Middle frontal gyrus (tissue), 1 donor: Measurements from ENCODE around the gene TMEM178B.
"Not testable (repeated sequence)": the region's sequence is repeated elsewhere in the genome, so short reads cannot be mapped to it uniquely, and the experiment has no call there.

Experiments used
- DNase-seq: peaks from one replicate; pipeline ENCODE4 v3.0.0-alpha.2; 2015; ENCODE audit warnings: low spot score; ENCODE audit errors: extremely low spot score

Gene TMEM178B

GRCh38 chr7:141181812-141182211, 107.9 kb downstream of the TMEM178B start:
- no peak for DNase-seq

- DNase-seq = no peak
These were observed 110.8 kb downstream of the TMEM178B start for GRCh38 chr7:141184532-141185190.

GRCh38 chr7:141185369-141185967, 111.6 kb downstream of the TMEM178B start:
- DNase-seq = no peak

- no peak for DNase-seq
These were observed 115.4 kb downstream of the TMEM178B start for GRCh38 chr7:141189231-141189630.

GRCh38 chr7:141190495-141190894, 116.6 kb downstream of the TMEM178B start:
- no peak for DNase-seq

GRCh38 chr7:141191277-141191676, 117.4 kb downstream of the TMEM178B start:
- no peak for DNase-seq

- no peak for DNase-seq
These were observed 119.2 kb downstream of the TMEM178B start for GRCh38 chr7:141193066-141193465.

GRCh38 chr7:141195722-141196121, 121.9 kb downstream of the TMEM178B start:
- DNase-seq = not testable (repeated sequence)

GRCh38 chr7:141198194-141198958, 124.5 kb downstream of the TMEM178B start:
- DNase-seq = no peak

GRCh38 chr7:141200191-141201108, 126.6 kb downstream of the TMEM178B start:
- no peak for DNase-seq

- DNase-seq = no peak
These were observed 127.5 kb downstream of the TMEM178B start for GRCh38 chr7:141201145-141201885.

GRCh38 chr7:141202535-141202934, 128.7 kb downstream of the TMEM178B start:
- peak; percentile 10 for DNase-seq

- no peak for DNase-seq
These were observed 129.3 kb downstream of the TMEM178B start for GRCh38 chr7:141203177-141203576.

GRCh38 chr7:141203586-141203985, 129.7 kb downstream of the TMEM178B start:
- no peak for DNase-seq

GRCh38 chr7:141207661-141208060, 133.8 kb downstream of the TMEM178B start:
- no peak for DNase-seq

- DNase-seq = no peak
These were observed 134.7 kb downstream of the TMEM178B start for GRCh38 chr7:141208539-141208938.

- DNase-seq = no peak
These were observed 135.6 kb downstream of the TMEM178B start for GRCh38 chr7:141209454-141209853.

- DNase-seq = no peak
These were observed 137.0 kb downstream of the TMEM178B start for GRCh38 chr7:141210862-141211261.

GRCh38 chr7:141213226-141213625, 139.4 kb downstream of the TMEM178B start:
- no peak for DNase-seq

- DNase-seq = no peak
These were observed 144.1 kb downstream of the TMEM178B start for GRCh38 chr7:141217938-141218337.

GRCh38 chr7:141218941-141219340, 145.1 kb downstream of the TMEM178B start:
- DNase-seq = no peak
